ENCODE data around the gene FGF14.

GRCh38 chr13:102294407-102295018 is 107.3 kb downstream of the FGF14 start:
- TF ChIP-seq, protein P1, sequence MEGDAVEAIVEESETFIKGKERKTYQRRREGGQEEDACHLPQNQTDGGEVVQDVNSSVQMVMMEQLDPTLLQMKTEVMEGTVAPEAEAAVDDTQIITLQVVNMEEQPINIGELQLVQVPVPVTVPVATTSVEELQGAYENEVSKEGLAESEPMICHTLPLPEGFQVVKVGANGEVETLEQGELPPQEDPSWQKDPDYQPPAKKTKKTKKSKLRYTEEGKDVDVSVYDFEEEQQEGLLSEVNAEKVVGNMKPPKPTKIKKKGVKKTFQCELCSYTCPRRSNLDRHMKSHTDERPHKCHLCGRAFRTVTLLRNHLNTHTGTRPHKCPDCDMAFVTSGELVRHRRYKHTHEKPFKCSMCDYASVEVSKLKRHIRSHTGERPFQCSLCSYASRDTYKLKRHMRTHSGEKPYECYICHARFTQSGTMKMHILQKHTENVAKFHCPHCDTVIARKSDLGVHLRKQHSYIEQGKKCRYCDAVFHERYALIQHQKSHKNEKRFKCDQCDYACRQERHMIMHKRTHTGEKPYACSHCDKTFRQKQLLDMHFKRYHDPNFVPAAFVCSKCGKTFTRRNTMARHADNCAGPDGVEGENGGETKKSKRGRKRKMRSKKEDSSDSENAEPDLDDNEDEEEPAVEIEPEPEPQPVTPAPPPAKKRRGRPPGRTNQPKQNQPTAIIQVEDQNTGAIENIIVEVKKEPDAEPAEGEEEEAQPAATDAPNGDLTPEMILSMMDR (IDR thresholded peaks at IDR 0.05) = no peak
- no peak for TF ChIP-seq POLR2A (IDR thresholded peaks at IDR 0.05)
